Keratinocyte (primary cell): ENCODE results near the gene SCRN1. TPM values are rescaled to one million over a fixed set of nuclear protein-coding genes. Genes with fewer than 3 reads are reported as not detected.

Experiments
- DNase-seq: peaks from one replicate; pipeline ENCODE4 v3.0.0-alpha.2; 2011; ENCODE audit warnings: low read depth, missing footprints, low spot score
- FAIRE-seq: peaks from 2 replicates; lab custom pipeline; 2011; peaks lifted over from hg19 to GRCh38; lab: Jason Lieb, UNC
- H2AFZ ChIP-seq: 2 replicates; pipeline ENCODE4 v1.6.0; 2012; ENCODE audit warnings: low read length, control low read depth, inconsistent platforms; ENCODE audit not compliant: control insufficient read depth
- H3K27ac ChIP-seq: 2 replicates; pipeline ENCODE4 v1.5.1; 2011; ENCODE audit warnings: low read length; ENCODE audit not compliant: control insufficient read depth, insufficient read depth
- H3K27me3 ChIP-seq: 3 replicates; pipeline ENCODE4 v1.6.0; 2011; ENCODE audit warnings: low read length; ENCODE audit not compliant: control insufficient read depth, insufficient read depth; ENCODE audit errors: extremely low read depth
- H3K36me3 ChIP-seq, 2 experiments: 2 replicates in 1 of 2; 3 replicates in 1 of 2; pipeline ENCODE4 v1.5.1; 2011; ENCODE audit warnings: low read length in 2 of 2, mild to moderate bottlenecking in 1 of 2; ENCODE audit not compliant: control insufficient read depth in 2 of 2, insufficient read depth in 2 of 2; ENCODE audit errors: extremely low read depth in 1 of 2
- H3K4me1 ChIP-seq: 3 replicates; pipeline ENCODE4 v1.5.1; 2011; ENCODE audit warnings: low read length; ENCODE audit not compliant: control insufficient read depth, insufficient read depth; ENCODE audit errors: extremely low read depth
- H3K4me2 ChIP-seq: 3 replicates; pipeline ENCODE4 v1.6.0; 2011; ENCODE audit warnings: low read depth, low read length; ENCODE audit not compliant: control insufficient read depth, insufficient read depth; ENCODE audit errors: extremely low read depth
- H3K4me3 ChIP-seq, 3 experiments: fragments of 200-600 bp in 1 of 3; sonication (generic) in 1 of 3; 2 replicates in 2 of 3; 3 replicates in 1 of 3; pipeline ENCODE4 v1.5.1; 2011 to 2016; ENCODE audit warnings: low read length in 3 of 3, mild to moderate bottlenecking in 3 of 3, control low read depth in 2 of 3, inconsistent platforms in 1 of 3, low read depth in 1 of 3, mixed read lengths in 1 of 3, mixed run types in 1 of 3, moderate library complexity in 1 of 3; ENCODE audit not compliant: control insufficient read depth in 2 of 3, insufficient read depth in 2 of 3; ENCODE audit errors: extremely low read depth in 1 of 3
- H3K79me2 ChIP-seq: 2 replicates; pipeline ENCODE4 v1.6.0; 2012; ENCODE audit warnings: low read length; ENCODE audit not compliant: control insufficient read depth, insufficient read depth
- H3K9ac ChIP-seq: 3 replicates; pipeline ENCODE4 v1.6.0; 2011; ENCODE audit warnings: low read length; ENCODE audit not compliant: control insufficient read depth, insufficient read depth; ENCODE audit errors: extremely low read depth
- H3K9me1 ChIP-seq: 3 replicates; pipeline ENCODE4 v1.6.0; 2011; ENCODE audit warnings: low read length; ENCODE audit not compliant: control insufficient read depth, insufficient read depth; ENCODE audit errors: extremely low read depth
- H3K9me3 ChIP-seq: 2 replicates; pipeline ENCODE4 v1.5.1; 2012; ENCODE audit warnings: low read depth, low read length; ENCODE audit not compliant: control insufficient read depth
- H4K20me1 ChIP-seq: 3 replicates; pipeline ENCODE4 v1.6.0; 2011; ENCODE audit warnings: low read length; ENCODE audit not compliant: control insufficient read depth, insufficient read depth; ENCODE audit errors: extremely low read depth
- CTCF ChIP-seq, 3 experiments: IDR thresholded peaks in 1 of 3; conservative IDR thresholded peaks in 1 of 3; optimal IDR thresholded peaks in 1 of 3; 2 replicates in 2 of 3; 3 replicates in 1 of 3; pipeline versions ENCODE3 to v1.5.1; 2011; ENCODE audit warnings: low read length in 3 of 3, mild to moderate bottlenecking in 3 of 3, moderate library complexity in 2 of 3, control low read depth in 1 of 3, inconsistent platforms in 1 of 3; ENCODE audit not compliant: insufficient read depth in 2 of 3; ENCODE audit errors: extremely low read depth in 1 of 3
- EZH2 ChIP-seq: IDR thresholded peaks from one replicate; pipeline ENCODE4 v1.6.1; 2012; ENCODE audit warnings: inconsistent platforms, mild to moderate bottlenecking, low read length, moderate library complexity
- dilution Hi-C: fragments of 300-500 bp; cut with MboI; formaldehyde crosslinking; loops from one replicate; pipeline ENCODE4 v1.7.0; 2020; ENCODE audit warnings: low sequenced_read_pairs; ENCODE audit not compliant: extremely low pct_ligation_motif_present
- polyA plus RNA-seq, 5 experiments: library from polyadenylated mRNA; depleted of rRNA in 3 of 5; stranded (reverse) in 3 of 5; stranded (forward) in 1 of 5; unstranded in 1 of 5; fragments of >200 nt; gene quantifications; 1 replicate in 1 of 5; 2 replicates in 3 of 5; 3 replicates in 1 of 5; pipeline versions ENCODE4 v1.2.1 to v1.2.3, GENCODE V29; 2011 to 2012; ENCODE audit warnings: missing spikeins in 2 of 5, low read depth in 1 of 5, low replicate concordance in 1 of 5

SCRN1 gene
- polyA plus RNA-seq, 1 donor (not counting 4 experiments of a cell fraction or from before 2014, with no cell fraction given): 52.3 TPM

GRCh38 chr7:29881724-29882123 lies 107.9 kb downstream of the SCRN1 start:
- no peak for FAIRE-seq
- Histone ChIP-seq H3K79me2 (no peaks in the 10 kb centered on the region), H3K27me3 (no peaks in the 10 kb centered on the region), H3K27ac (no peak overlapping the region), H3K9me1 (no peaks in the 10 kb centered on the region), H3K4me3 (no peak overlapping the region), H3K9ac (no peak overlapping the region), H4K20me1 (no peaks in the 10 kb centered on the region), H3K36me3 (no peaks in the 10 kb centered on the region), H3K4me2 (no peak overlapping the region), H3K4me1 (peaks cover 5% of the 10 kb centered on the region), H3K9me3 (no peaks in the 10 kb centered on the region), H2AFZ (no peak overlapping the region)
- dilution Hi-C loops: no loop called here
- TF ChIP-seq EZH2 (no peak), CTCF (optimal IDR thresholded peaks at IDR 0.05 in 1 of 3, IDR thresholded peaks at IDR 0.05 in 1 of 3, conservative IDR thresholded peaks at IDR 0.05 in 1 of 3; ENCODE audit: extremely low read depth in 1 of 3, insufficient read depth in 2 of 3, low read length in 3 of 3) (no peak)
- no peak for DNase-seq

GRCh38 chr7:29879609-29880008 lies 110.0 kb downstream of the SCRN1 start:
- H3K79me2 ChIP-seq: no peaks in the 10 kb centered on the region
- no peaks in the 10 kb centered on the region for H3K27me3 ChIP-seq
- H3K27ac ChIP-seq: no peak overlapping the region
- peaks cover 5% of the 10 kb centered on the region for H3K4me1 ChIP-seq
- no peak overlapping the region for H3K4me2 ChIP-seq
- H2AFZ ChIP-seq: no peak overlapping the region
- no peaks in the 10 kb centered on the region for H3K9me1 ChIP-seq
- H3K36me3 ChIP-seq: no peaks in the 10 kb centered on the region
- TF ChIP-seq CTCF (optimal IDR thresholded peaks at IDR 0.05 in 1 of 3, IDR thresholded peaks at IDR 0.05 in 1 of 3, conservative IDR thresholded peaks at IDR 0.05 in 1 of 3; ENCODE audit: extremely low read depth in 1 of 3, insufficient read depth in 2 of 3, low read length in 3 of 3) (no peak), EZH2 (no peak)
- H3K9ac ChIP-seq: no peak overlapping the region
- H4K20me1 ChIP-seq: no peaks in the 10 kb centered on the region
- H3K4me3 ChIP-seq: no peak overlapping the region
- no peak for DNase-seq
- FAIRE-seq: no peak
- H3K9me3 ChIP-seq: no peaks in the 10 kb centered on the region
- dilution Hi-C loops: no loop called here
